HG03378 (cell line): ENCODE data around the gene SREBF2.
"Not testable (repeated sequence)": the region's sequence is repeated elsewhere in the genome, so short reads cannot be mapped to it uniquely, and the experiment has no call there.

Experiments used
- ATAC-seq: cut with Tn5 transposase; IDR thresholded peaks from one replicate; pipeline ENCODE4 v1.9.1; 2021; ENCODE audit warnings: mild to moderate bottlenecking, moderate library complexity; ENCODE audit not compliant: unreplicated experiment

Gene SREBF2

GRCh38 chr22:41841085-41841712 lies 8.3 kb downstream of the SREBF2 start:
- no peak for ATAC-seq

GRCh38 chr22:41842996-41843970 lies 10.4 kb downstream of the SREBF2 start:
- no peak for ATAC-seq

DNA sequence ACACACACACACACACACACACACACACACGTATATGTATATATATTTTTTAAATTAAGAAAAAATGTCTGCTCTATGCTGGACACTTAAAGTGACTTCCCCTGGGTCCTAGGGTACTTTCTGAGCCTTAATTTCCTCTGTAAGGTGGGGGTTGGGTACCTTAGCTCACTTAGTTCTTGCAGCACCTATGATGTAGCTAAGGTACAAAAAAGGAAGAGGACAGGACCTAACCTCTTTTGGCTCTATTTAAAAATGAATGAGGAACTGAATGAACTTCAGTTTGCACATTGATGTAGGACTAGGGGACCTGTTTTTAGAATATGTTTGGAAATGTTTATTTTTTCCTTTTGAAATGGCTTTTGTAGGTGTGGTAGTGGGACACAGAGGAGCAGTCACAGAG lies 11.1 kb downstream of the SREBF2 start:
- no peak for ATAC-seq

DNA sequence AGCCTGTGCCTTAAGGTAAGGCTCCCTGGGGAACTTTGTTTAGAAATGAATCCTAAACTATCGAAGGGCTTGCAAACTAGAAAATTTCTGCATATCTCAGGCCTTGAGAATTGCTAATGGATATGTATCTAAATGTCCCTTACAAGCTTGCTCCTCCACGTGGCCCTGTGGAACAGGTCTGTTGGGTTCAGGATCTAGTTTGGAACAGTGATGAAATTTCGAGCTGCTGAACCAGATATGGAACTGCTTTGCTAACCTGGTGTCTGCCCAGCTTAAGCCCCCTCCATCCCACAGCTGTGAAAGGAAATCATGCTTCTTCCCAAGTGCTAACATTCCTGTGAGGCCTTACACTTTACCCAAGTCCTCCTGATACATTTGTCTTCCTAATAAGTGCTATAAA lies 11.6 kb downstream of the SREBF2 start:
- ATAC-seq = no peak

DNA sequence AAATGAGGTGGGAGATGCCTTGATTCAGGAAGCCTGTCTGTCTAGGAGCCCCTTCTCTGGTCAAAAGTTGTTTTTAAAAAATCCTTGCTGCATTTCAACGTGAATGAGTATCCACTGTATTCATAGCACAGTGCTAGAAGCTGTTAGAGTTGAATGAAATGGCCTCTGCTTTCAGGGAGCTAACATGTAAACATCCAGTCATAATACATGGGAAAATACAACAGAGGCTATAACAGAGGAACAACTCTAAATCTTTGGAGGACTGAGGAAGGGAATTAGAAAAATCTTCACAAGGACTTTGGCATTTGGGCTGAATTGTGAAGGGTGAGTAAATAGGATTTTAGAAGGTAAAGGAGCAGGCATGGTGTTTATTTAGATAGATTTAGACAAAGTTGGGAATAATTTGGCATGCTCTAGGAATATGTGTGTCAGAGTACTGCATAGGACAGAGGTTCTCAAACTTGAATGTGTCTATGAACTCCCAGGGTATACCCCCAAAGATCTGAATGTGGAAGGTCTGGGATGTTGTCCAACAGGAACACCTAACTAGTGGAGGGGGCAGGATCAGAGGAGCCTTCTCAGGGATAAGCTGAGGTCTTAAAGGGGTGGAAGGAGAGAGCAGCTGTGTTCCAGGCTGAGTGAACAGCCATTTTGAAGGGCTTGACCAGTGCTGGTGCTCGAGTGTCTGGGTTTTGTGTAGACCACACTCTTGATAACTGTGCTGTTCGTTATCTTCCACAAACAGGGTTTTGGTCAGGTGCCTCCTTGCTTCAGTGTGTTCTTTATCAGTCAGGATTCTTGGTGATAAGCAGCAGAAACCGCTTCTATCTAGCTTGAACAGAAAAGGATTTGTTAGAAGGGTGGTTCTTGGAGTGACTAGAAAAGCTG lies 12.7 kb downstream of the SREBF2 start:
- no peak for ATAC-seq

DNA sequence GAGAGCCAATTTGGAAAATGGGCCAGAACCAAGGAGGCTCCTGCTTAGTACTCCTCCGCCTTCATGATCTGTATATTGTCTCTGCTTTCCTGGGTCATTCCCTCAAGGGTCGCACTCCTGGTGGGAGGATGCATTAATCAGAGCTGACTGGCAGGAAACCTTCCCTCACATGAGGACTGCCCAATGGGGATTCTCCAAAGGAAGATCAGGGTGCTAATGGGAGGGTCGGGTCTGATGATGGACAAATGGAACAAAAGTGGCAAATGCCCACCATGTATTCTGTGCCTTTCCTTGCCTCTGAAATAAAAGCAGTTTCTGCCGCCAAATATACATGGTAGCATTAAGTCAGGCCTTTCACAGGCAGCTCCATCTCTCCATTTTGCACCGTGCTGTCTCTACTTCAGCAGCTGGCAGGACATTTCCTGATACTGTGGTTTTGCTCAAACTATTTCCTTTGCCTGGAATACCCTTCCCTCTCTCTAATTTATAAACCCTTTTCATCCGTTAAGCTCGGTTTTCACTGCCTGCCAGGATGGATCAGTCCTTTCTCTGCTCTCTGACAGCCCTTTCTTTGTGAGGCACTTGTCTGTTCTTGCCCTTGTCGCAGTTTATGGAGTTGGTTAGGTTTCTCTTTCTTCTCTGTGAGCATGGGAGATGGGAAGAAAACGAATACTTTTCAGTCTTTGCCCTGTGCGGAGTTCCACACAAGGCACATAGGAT lies 13.5 kb downstream of the SREBF2 start:
- no peak for ATAC-seq

DNA sequence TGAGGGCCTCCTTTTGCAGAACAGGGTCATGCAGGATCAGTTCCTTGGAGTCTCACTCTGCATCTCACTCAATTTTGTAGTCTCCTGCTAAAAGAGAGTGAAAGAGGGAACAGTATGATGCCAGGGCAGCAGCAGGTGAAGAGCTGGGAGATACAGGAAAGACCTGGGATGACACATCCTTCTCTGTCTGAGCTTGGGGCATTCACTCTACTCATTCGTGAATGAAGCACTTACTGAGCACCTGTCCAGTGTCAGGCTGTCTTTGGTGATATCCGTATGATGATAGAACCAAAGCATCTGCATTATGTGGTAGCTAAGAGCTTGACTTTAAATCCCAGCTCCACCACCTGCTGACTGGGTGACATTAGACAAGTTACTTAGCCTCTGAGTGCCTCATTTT lies 14.4 kb downstream of the SREBF2 start:
- no peak for ATAC-seq

DNA sequence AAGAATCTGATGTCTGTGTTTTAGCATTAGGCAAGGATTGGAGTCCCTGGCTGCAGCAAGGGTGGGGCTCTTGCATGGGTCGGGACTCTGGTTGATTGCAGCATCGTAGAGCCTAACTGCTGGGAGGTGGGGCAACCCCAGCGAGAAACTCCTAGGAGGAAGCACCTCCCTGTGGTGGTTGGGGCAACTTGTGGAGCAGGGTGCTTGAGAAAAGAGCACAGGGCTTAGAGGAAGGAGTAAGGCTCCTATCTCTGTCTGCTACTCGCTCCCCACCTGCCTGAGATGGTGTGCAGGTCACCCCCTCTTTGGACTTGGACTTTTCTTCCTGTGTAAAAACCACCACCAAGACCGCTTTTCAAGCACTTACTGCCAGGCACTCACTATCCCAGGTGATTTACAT lies 15.6 kb downstream of the SREBF2 start:
- ATAC-seq = no peak

GRCh38 chr22:41856469-41856868 lies 23.6 kb downstream of the SREBF2 start:
- no peak for ATAC-seq

DNA sequence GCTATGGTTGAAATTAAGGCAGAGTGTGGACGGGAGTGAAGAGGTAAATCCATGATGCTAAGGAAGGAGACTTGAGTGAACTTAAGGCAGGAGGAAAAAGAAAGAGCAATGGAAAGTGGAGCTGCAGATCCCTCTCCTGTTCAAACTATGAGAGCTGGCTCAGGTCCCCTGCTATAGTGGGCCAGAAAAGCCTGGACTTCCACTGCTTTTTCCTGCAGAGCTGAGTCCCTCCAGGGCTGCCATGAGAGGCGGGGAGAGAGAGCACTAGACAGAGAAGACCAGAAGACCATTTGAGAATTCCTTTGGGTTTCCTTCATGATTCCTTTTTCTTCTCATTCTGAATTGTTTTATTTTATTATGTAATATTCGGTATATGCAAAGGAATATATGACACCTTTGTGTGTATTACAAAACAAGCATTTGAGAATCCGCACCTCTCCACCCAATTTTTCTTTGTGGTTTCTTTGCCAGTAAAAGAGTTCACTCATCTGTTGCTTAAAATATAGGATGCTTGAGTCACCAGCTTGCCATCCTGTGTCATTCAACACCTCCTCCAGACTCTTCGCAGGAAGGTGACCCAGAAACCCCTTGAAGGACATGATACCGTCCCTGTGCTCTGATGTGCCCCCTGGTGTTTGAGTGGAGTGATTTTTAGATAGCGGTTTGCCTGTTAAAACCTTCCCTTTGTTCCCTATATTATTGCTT lies 24.4 kb downstream of the SREBF2 start:
- no peak for ATAC-seq

GRCh38 chr22:41857860-41858199 lies 24.9 kb downstream of the SREBF2 start:
- ATAC-seq = no peak

DNA sequence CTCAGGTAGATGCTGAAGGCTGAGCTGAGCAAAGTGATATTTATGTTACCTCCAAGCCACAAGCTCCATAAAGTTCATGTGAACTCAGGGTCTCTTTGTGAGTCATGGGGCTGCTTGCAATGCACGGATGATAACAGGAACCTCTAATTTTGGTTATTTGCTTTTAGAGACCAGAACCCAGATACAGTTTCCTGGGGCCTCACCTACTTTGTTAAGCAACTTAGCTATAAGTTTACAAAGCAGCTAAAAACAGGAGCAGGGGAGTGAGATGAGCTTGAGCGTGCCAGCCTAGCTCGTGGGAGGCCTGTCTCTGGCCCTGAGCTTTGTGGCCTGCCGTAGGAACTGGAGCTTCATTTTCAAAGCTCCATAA lies 29.2 kb downstream of the SREBF2 start:
- peak; percentile 41 for ATAC-seq

DNA sequence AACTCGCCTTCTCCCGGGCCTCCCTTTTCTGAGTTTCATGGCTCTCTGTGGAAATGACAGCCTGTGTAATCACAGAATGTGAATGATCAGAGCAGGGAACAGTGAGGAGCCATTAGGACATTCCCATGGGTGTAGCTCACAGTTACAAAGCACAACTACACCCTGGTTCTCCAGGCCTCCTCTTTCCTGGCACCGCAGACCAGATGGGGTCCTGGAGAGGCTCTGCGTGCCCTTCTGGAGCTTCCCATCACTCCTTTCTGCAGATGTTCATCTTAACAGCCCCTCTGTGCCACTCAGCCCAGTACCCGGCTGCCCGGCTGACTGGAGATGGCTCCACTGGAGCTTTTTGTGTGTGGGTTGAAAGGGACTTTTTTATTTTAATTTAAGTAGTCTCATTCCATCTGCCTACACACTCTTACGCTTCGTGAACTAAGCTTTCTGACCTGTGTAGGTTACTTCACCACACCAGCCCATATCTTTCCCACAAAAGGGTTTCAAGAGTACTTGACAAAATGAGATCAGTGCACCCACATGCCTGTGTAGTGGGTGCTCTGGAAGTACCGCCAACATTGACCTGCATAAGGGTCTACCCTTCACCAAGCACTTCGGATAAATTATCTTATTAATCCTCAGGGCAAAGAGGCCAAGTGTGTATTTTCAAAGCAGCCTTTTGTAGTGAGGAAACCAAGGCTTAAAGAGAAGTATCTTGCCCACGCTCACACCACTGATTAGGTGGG lies 29.8 kb downstream of the SREBF2 start:
- peak; percentile 53 for ATAC-seq

- no peak for ATAC-seq
These were observed 30.6 kb downstream of the SREBF2 start for GRCh38 chr22:41863472-41863871.

GRCh38 chr22:41868556-41868955 lies 35.7 kb downstream of the SREBF2 start:
- no peak for ATAC-seq

GRCh38 chr22:41870081-41870480 lies 37.2 kb downstream of the SREBF2 start:
- not testable (repeated sequence) for ATAC-seq

GRCh38 chr22:41870786-41871185 lies 37.9 kb downstream of the SREBF2 start:
- no peak for ATAC-seq

DNA sequence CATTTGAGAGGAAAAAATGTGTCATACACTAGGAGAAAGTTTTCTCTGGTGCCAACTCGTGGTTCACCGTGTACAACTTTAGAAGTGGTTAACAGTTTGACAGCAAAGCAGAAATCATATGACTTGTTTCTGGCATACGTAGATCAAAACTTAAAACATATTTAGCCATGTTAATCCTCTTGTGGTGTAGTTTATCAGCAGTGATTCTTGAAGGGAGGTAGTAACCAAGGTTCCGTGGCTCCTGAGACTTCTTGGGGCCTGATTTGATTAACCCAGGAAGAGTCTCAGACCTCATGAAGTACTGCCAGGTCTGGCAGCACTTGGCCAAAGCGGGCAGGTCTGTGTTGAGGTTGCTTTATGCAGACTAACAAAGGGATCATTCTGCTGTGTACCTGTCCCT lies 40.5 kb downstream of the SREBF2 start:
- no peak for ATAC-seq

DNA sequence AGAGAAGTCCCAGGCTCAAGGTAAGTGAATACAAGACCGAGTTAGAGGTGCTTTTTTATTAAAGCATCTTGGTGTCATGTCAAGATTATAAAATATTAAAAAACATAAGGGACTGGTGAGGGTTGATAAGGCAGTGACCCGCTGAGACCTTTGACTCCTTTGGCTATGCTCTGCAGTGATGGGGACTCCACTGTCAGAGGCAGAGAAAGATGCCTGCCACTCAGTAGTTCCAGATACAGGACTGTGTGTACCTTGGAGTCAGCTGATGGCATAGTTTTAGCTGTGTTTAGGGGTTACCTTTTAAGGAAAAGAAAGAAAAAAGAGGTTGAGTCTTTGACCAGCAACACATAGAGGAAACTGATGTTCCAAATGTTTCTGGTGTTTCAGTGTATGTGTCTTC lies 41.2 kb downstream of the SREBF2 start:
- no peak for ATAC-seq
